Right cardiac atrium (tissue), 5 donors: ENCODE measurements around the gene ABCC2. TPM values are rescaled to one million over a fixed set of nuclear protein-coding genes. Genes with fewer than 3 reads are reported as not detected.

Experiments used
- ATAC-seq, 2 donors: fragments of 200-7000 bp; cut with Tn5 transposase; one replicate each; pipeline versions ENCODE4 v1.8.0 to v1.9.1; 2020; ENCODE audit warnings: moderate library complexity in 2 of 2, mild to moderate bottlenecking in 1 of 2
- DNase-seq, 3 donors: peaks; one replicate each; pipeline ENCODE4 v3.0.0-alpha.2; 2020
- H3K27ac ChIP-seq: one replicate; pipeline ENCODE4 v1.5.1; 2013; ENCODE audit warnings: mild to moderate bottlenecking, low read length, control low read depth, moderate library complexity
- H3K27me3 ChIP-seq: one replicate; pipeline ENCODE4 v1.6.1; 2013; ENCODE audit not compliant: control insufficient read depth, insufficient read depth
- H3K4me1 ChIP-seq: one replicate; pipeline ENCODE4 v1.6.1; 2013; ENCODE audit warnings: low read length; ENCODE audit not compliant: control insufficient read depth, insufficient read depth
- H3K4me3 ChIP-seq: one replicate; pipeline ENCODE4 v1.5.1; 2013; ENCODE audit warnings: low read length, control low read depth
- H3K9me3 ChIP-seq: one replicate; pipeline ENCODE4 v1.6.1; 2013; ENCODE audit warnings: low read length; ENCODE audit not compliant: control insufficient read depth
- WGBS: extraction: QIAGEN DNeasy Blood & Tissue Kit; methylation state at CpG from one replicate; pipeline ENCODE4 v1.1.7; 2013; 5-methylcytosine and 5-hydroxymethylcytosine counted together
- intact Hi-C, 4 donors: fragments of 100-400 bp; cut with DNase I; formaldehyde crosslinking; loops; one replicate each; pipeline versions ENCODE4 v1.11.0 to v1.14.0; 2022 to 2023
- polyA plus RNA-seq: library from polyadenylated mRNA; stranded (reverse); fragments of 200-250 nt; gene quantifications from one replicate; pipeline ENCODE4 v1.2.3, GENCODE V29; 2013
- total RNA-seq, 4 donors: library from RNA; stranded (reverse); fragmentation: NEBNext Ultra II Directional; extraction: Animal tissue kit (Norgen Biotek cat#: 25700); gene quantifications; one replicate each; pipeline ENCODE4 v1.2.1, GENCODE V29; 2021
- donor health status: healthy with polysubstance abuse.
- donor health status: DM: no; HTN: yes; CAD: no.
- donor health status: DM: no; HTN: no; CAD: no.
- donor health status: DM: no; HTN: yes; CAD: no; lungs with severe emphysema.
- donor health status: DM: yes; HTN: yes; CAD: no.

The ABCC2 gene
- total and polyA plus RNA-seq, 5 donors: 0.17 to 0.89 (median 0.37) TPM

- ATAC-seq: no peak
- intact Hi-C loops: no loop called here
- no peak overlapping the region for H3K27ac ChIP-seq
These were observed 6.6 kb upstream of the ABCC2 start for GRCh38 chr10:99775850-99776249.

GRCh38 chr10:99777918-99778714 is 4.3 kb upstream of the ABCC2 start:
- H3K4me3 ChIP-seq: no peak overlapping the region
- WGBS: 94% methylated on average over 1 of the region's 1 CpG
- ATAC-seq (no peak), DNase-seq (no peak)
- no peaks in the 10 kb centered on the region for H3K4me1 ChIP-seq
- no peaks in the 10 kb centered on the region for H3K27me3 ChIP-seq
- intact Hi-C loops: no loop called here
- H3K9me3 ChIP-seq: no peaks in the 10 kb centered on the region
- H3K27ac ChIP-seq: no peak overlapping the region

More at GRCh38 chr10:99775850-99776249, 6.6 kb upstream of the ABCC2 start:
- Histone ChIP-seq H3K4me3 (no peak overlapping the region), H3K27me3 (no peaks in the 10 kb centered on the region), H3K4me1 (no peaks in the 10 kb centered on the region), H3K9me3 (no peaks in the 10 kb centered on the region)
- no peak for DNase-seq

- intact Hi-C loops: no loop called here
- 24% methylated on average over 4 of the region's 4 CpGs for WGBS
- ATAC-seq: peak; percentile 84 to 91
These were observed 3.1 kb upstream of the ABCC2 start for GRCh38 chr10:99779335-99779734.

GRCh38 chr10:99781734-99782429 is 558 bp upstream of the ABCC2 start:
- H3K27ac ChIP-seq: no peak overlapping the region
- H3K4me1 ChIP-seq: no peaks in the 10 kb centered on the region
- H3K27me3 ChIP-seq: no peaks in the 10 kb centered on the region
- ATAC-seq (no peak), DNase-seq (no peak)
- intact Hi-C loops: no loop called here
- WGBS: 78% methylated on average over 5 of the region's 5 CpGs
- no peak overlapping the region for H3K4me3 ChIP-seq
- no peaks in the 10 kb centered on the region for H3K9me3 ChIP-seq

More at GRCh38 chr10:99779335-99779734, 3.1 kb upstream of the ABCC2 start:
- H3K9me3 ChIP-seq: no peaks in the 10 kb centered on the region
- no peak overlapping the region for H3K4me3 ChIP-seq
- no peaks in the 10 kb centered on the region for H3K27me3 ChIP-seq
- no peaks in the 10 kb centered on the region for H3K4me1 ChIP-seq
- no peak for DNase-seq
- H3K27ac ChIP-seq: peak overlapping the region; percentile 64

- H3K4me3 ChIP-seq: no peak overlapping the region
- 65% methylated on average over 7 of the region's 7 CpGs for WGBS
- intact Hi-C loops: no loop called here
- peak in 1 of 2 donors; percentile 25 for ATAC-seq
- DNase-seq: peak in 2 of 3 donors; percentile 18 to 42
- H3K27ac ChIP-seq: no peak overlapping the region
- H3K9me3 ChIP-seq: no peaks in the 10 kb centered on the region
- no peaks in the 10 kb centered on the region for H3K4me1 ChIP-seq
- H3K27me3 ChIP-seq: no peaks in the 10 kb centered on the region
These were observed 1.7 kb downstream of the ABCC2 start for GRCh38 chr10:99784016-99784726.

- no peak overlapping the region for H3K4me3 ChIP-seq
- no peaks in the 10 kb centered on the region for H3K9me3 ChIP-seq
- no peak for ATAC-seq
- WGBS: 83% methylated on average over 6 of the region's 6 CpGs
- H3K27ac ChIP-seq: no peak overlapping the region
- no peak for DNase-seq
- H3K27me3 ChIP-seq: no peaks in the 10 kb centered on the region
- H3K4me1 ChIP-seq: no peaks in the 10 kb centered on the region
- intact Hi-C loops: no loop called here
These were observed 2.4 kb downstream of the ABCC2 start for GRCh38 chr10:99784727-99785441.

GRCh38 chr10:99785646-99786045 is 3.2 kb downstream of the ABCC2 start:
- Histone ChIP-seq H3K4me1 (no peaks in the 10 kb centered on the region), H3K4me3 (no peak overlapping the region), H3K27ac (no peak overlapping the region), H3K9me3 (no peaks in the 10 kb centered on the region), H3K27me3 (no peaks in the 10 kb centered on the region)
- DNase-seq (no peak), ATAC-seq (no peak)
- intact Hi-C loops: no loop called here
- WGBS: 97% methylated on average over 6 of the region's 6 CpGs

GRCh38 chr10:99787311-99787710 is 4.9 kb downstream of the ABCC2 start:
- DNase-seq (peak in 1 of 3 donors; percentile 60), ATAC-seq (no peak)
- no peaks in the 10 kb centered on the region for H3K27me3 ChIP-seq
- no peak overlapping the region for H3K4me3 ChIP-seq
- 88% methylated on average over 5 of the region's 5 CpGs for WGBS
- intact Hi-C loops: no loop called here
- H3K9me3 ChIP-seq: no peaks in the 10 kb centered on the region
- no peak overlapping the region for H3K27ac ChIP-seq
- no peaks in the 10 kb centered on the region for H3K4me1 ChIP-seq

- Histone ChIP-seq H3K27me3 (no peaks in the 10 kb centered on the region), H3K4me3 (no peak overlapping the region), H3K9me3 (no peaks in the 10 kb centered on the region), H3K27ac (no peak overlapping the region), H3K4me1 (no peaks in the 10 kb centered on the region)
- ATAC-seq (no peak), DNase-seq (peak in 1 of 3 donors; percentile 30)
- WGBS: 89% methylated on average over 7 of the region's 7 CpGs
- intact Hi-C loops: no loop called here
These were observed 5.5 kb downstream of the ABCC2 start for GRCh38 chr10:99787782-99788445.

- H3K4me3 ChIP-seq: no peak overlapping the region
- no peaks in the 10 kb centered on the region for H3K27me3 ChIP-seq
- WGBS: 67% methylated on average over 6 of the region's 6 CpGs
- H3K27ac ChIP-seq: peak overlapping the region; percentile 17
- no peaks in the 10 kb centered on the region for H3K4me1 ChIP-seq
- intact Hi-C loops: no loop called here
- no peaks in the 10 kb centered on the region for H3K9me3 ChIP-seq
- DNase-seq (peak in 2 of 3 donors; percentile 47 to 55), ATAC-seq (peak; percentile 88 to 93)
These were observed 6.3 kb downstream of the ABCC2 start for GRCh38 chr10:99788598-99789256.
